HCT116 (cell line): ENCODE data around the gene ADCY10. TPM values are rescaled to one million over a fixed set of nuclear protein-coding genes. Genes with fewer than 3 reads are reported as not detected.
"Not testable (repeated sequence)": the region's sequence is repeated elsewhere in the genome, so short reads cannot be mapped to it uniquely, and the experiment has no call there.

Source experiments
- ATAC-seq: fragments of 200-7000 bp; cut with Tn5 transposase; 2 replicates; pipeline ENCODE4 v1.9.1; 2020; ENCODE audit warnings: mild to moderate bottlenecking, moderate library complexity
- BruUV-seq: library from RNA; stranded (reverse); fragments of 400-500 nt; replicated peaks from 2 replicates; lab custom pipeline; 2021; lab: Mats Ljungman, UMichigan
- CTCF ChIA-PET: fragments of 300-600 bp; sonication (Branson Sonifier 250); formaldehyde crosslinking; loops from one replicate; lab custom pipeline; 2021; ENCODE audit warnings: antibody characterized with exemption; lab: Charles Lee
- POLR2A ChIA-PET: fragments of 300-600, 350-600 bp; sonication (Branson Sonifier 250); formaldehyde crosslinking; loops from one replicate; lab custom pipeline; 2021; ENCODE audit warnings: antibody characterized with exemption; lab: Charles Lee
- RAD21 ChIA-PET, 2 experiments: fragments of 300-600 bp; sonication (Branson Sonifier 250); formaldehyde crosslinking; loops; one replicate each; lab custom pipeline; 2023; ENCODE audit warnings: low total read pairs in 2 of 2; ENCODE audit not compliant: uncharacterized antibody in 2 of 2, unreplicated experiment in 2 of 2, low non-redundant PET in 1 of 2; lab: Charles Lee
- DNase-seq: peaks from one replicate; pipeline ENCODE4 v3.0.0-alpha.2; 2010; ENCODE audit warnings: low read depth, low spot score
- H2AFZ ChIP-seq: fragments of 200-600 bp; shearing (Covaris generic), sonication (generic); 2 replicates; pipeline ENCODE4 v1.6.1; 2017; ENCODE audit warnings: low read depth, mixed run types, mixed read lengths, antibody characterized with exemption, low read length; ENCODE audit not compliant: poor library complexity, severe bottlenecking
- H3K27ac ChIP-seq: 2 replicates; pipeline ENCODE4 v1.5.1; 2012; ENCODE audit warnings: low read depth, low read length
- H3K27me3 ChIP-seq: fragments of 200-600 bp; sonication (generic); 2 replicates; pipeline ENCODE4 v1.6.1; 2016; ENCODE audit warnings: mixed run types, low read length, mixed read lengths; ENCODE audit not compliant: insufficient read depth
- H3K36me3 ChIP-seq, 2 experiments: fragments of 200-500 bp in 1 of 2; fragments of 200-600 bp in 1 of 2; sonication (Bioruptor generic) in 1 of 2; sonication (generic) in 1 of 2; 2 replicates each; pipeline versions ENCODE4 v1.5.1 to v1.6.1; 2014 to 2016; ENCODE audit warnings: low read length in 2 of 2, inconsistent platforms in 1 of 2, mixed read lengths in 1 of 2, mixed run types in 1 of 2; ENCODE audit not compliant: insufficient read depth in 2 of 2, control insufficient read depth in 1 of 2
- H3K4me1 ChIP-seq, 2 experiments: fragments of 200-600 bp in 1 of 2; sonication (generic) in 1 of 2; 2 replicates each; pipeline versions ENCODE4 v1.5.1 to v1.6.1; 2012 to 2017; ENCODE audit warnings: low read length in 2 of 2, inconsistent platforms in 1 of 2, mild to moderate bottlenecking in 1 of 2, mixed read lengths in 1 of 2, mixed run types in 1 of 2, moderate library complexity in 1 of 2; ENCODE audit not compliant: insufficient read depth in 2 of 2, control insufficient read depth in 1 of 2
- H3K4me2 ChIP-seq: fragments of 200-600 bp; sonication (generic); 2 replicates; pipeline ENCODE4 v1.6.1; 2017; ENCODE audit warnings: mixed run types, low read length, mixed read lengths
- H3K4me3 ChIP-seq, 2 experiments: fragments of 200-600 bp in 1 of 2; sonication (generic) in 1 of 2; replicated peaks in 1 of 2; 2 replicates each; pipeline ENCODE4 v1.5.1; 2011 to 2016; ENCODE audit warnings: low read length in 2 of 2, control low read depth in 1 of 2, low read depth in 1 of 2, mild to moderate bottlenecking in 1 of 2, mixed read lengths in 1 of 2, mixed run types in 1 of 2
- H3K79me2 ChIP-seq: fragments of 200-600 bp; sonication (generic); 2 replicates; pipeline ENCODE4 v1.6.1; 2017; ENCODE audit warnings: mild to moderate bottlenecking, mixed run types, low read length, moderate library complexity, mixed read lengths; ENCODE audit not compliant: insufficient read depth
- H3K9ac ChIP-seq: fragments of 200-600 bp; sonication (generic); 2 replicates; pipeline ENCODE4 v1.6.1; 2016; ENCODE audit warnings: low read length, mixed read lengths
- H3K9me2 ChIP-seq: fragments of 200-600 bp; sonication (generic), shearing (Covaris generic); 2 replicates; pipeline ENCODE4 v1.6.1; 2017; ENCODE audit warnings: mixed run types, mild to moderate bottlenecking, moderate library complexity; ENCODE audit not compliant: insufficient read depth
- H3K9me3 ChIP-seq, 2 experiments: fragments of 200-500 bp in 1 of 2; fragments of 200-600 bp in 1 of 2; sonication (Bioruptor generic) in 1 of 2; sonication (generic) in 1 of 2; 2 replicates each; pipeline ENCODE4 v1.6.1; 2014 to 2017; ENCODE audit warnings: low read length in 2 of 2, mixed read lengths in 2 of 2, inconsistent platforms in 1 of 2, low read depth in 1 of 2, mild to moderate bottlenecking in 1 of 2, mixed run types in 1 of 2, moderate library complexity in 1 of 2; ENCODE audit not compliant: control insufficient read depth in 1 of 2, insufficient read depth in 1 of 2
- H4K20me1 ChIP-seq: fragments of 200-600 bp; sonication (generic), shearing (Covaris generic); 2 replicates; pipeline ENCODE4 v1.6.1; 2017; ENCODE audit warnings: mixed run types, mild to moderate bottlenecking, moderate library complexity; ENCODE audit not compliant: insufficient read depth
- ATF3 ChIP-seq: IDR thresholded peaks from 2 replicates; pipeline ENCODE4 v1.6.1; 2012
- EZH2phosphoT487 ChIP-seq: fragments of 200-600 bp; IDR thresholded peaks from 2 replicates; pipeline ENCODE4 v1.6.1; 2018; ENCODE audit warnings: antibody characterized with exemption, borderline replicate concordance
- JUND ChIP-seq: IDR thresholded peaks from 2 replicates; pipeline ENCODE4 v1.6.1; 2012
- RAD21 ChIP-seq: IDR thresholded peaks from 2 replicates; pipeline ENCODE4 v1.6.1; 2012; ENCODE audit warnings: low read depth, mild to moderate bottlenecking
- SIN3A ChIP-seq: IDR thresholded peaks from 2 replicates; pipeline ENCODE4 v1.6.1; 2012; ENCODE audit warnings: low read depth
- TCF7L2 ChIP-seq: IDR thresholded peaks from 2 replicates; pipeline ENCODE4 v1.7.0; 2011; ENCODE audit warnings: borderline replicate concordance, inconsistent platforms; ENCODE audit not compliant: insufficient read depth, insufficient read length; ENCODE audit errors: extremely low read depth
- ZBTB33 ChIP-seq: IDR thresholded peaks from 2 replicates; pipeline ENCODE4 v1.6.1; 2011; ENCODE audit warnings: mild to moderate bottlenecking, low read length, moderate library complexity; ENCODE audit not compliant: insufficient replicate concordance; ENCODE audit errors: extremely low read depth
- ZFX ChIP-seq: fragments of 450-650 bp; IDR thresholded peaks from 2 replicates; pipeline ENCODE4 v1.6.1; 2017
- ZNF274 ChIP-seq: fragments of 200-500 bp; sonication (Bioruptor generic); IDR thresholded peaks from 2 replicates; pipeline ENCODE4 v1.6.1; 2014; ENCODE audit warnings: mild to moderate bottlenecking, low read depth, low read length, inconsistent platforms
- intact Hi-C: fragments of 100-400 bp; cut with micrococcal nuclease; formaldehyde crosslinking; loops from 2 replicates; pipeline ENCODE4 v1.10.0; 2022
- total RNA-seq: library from RNA; stranded (reverse); gene quantifications from one replicate; pipeline ENCODE4 v1.2.1, GENCODE V29; 2021; ENCODE audit not compliant: unreplicated experiment

ADCY10 gene
- total RNA-seq, 1 experiment from 2014 or later = 0.30 TPM

- Histone ChIP-seq H3K4me1 (peaks cover 3 to 6% of the 10 kb centered on the region in 2 experiments; a peak in 3 of 4 replicates), H3K9me3 (no peaks in the 10 kb centered on the region), H2AFZ (no peak overlapping the region), H3K36me3 (no peaks in the 10 kb centered on the region), H3K9ac (no peak overlapping the region), H3K9me2 (no peaks in the 10 kb centered on the region), H4K20me1 (no peaks in the 10 kb centered on the region), H3K4me2 (no peak overlapping the region), H3K27me3 (no peaks in the 10 kb centered on the region), H3K4me3 (no peak overlapping the region), H3K79me2 (peaks cover 20% of the 10 kb centered on the region), H3K27ac (no peak overlapping the region)
- BruUV-seq = no TSS peak
- DNase-seq (no peak), ATAC-seq (no peak)
- RAD21 ChIA-PET = no interaction called here
- CTCF ChIA-PET = no interaction called here
- TF ChIP-seq ATF3 (no peak), SIN3A (no peak), ZNF274 (no peak), ZFX (no peak), JUND (no peak), ZBTB33 (no peak), EZH2phosphoT487 (no peak), TCF7L2 (no peak), RAD21 (no peak)
- POLR2A ChIA-PET = no interaction called here
- intact Hi-C loops = no loop called here
Measured at GRCh38 chr1:167929725-167930124, 15.8 kb upstream of the ADCY10 start.

- H3K79me2 ChIP-seq = peaks cover 12% of the 10 kb centered on the region
- H3K4me1 ChIP-seq, CTCF ChIA-PET, H3K27me3 ChIP-seq, RAD21 ChIA-PET, BruUV-seq, H3K9ac ChIP-seq, H3K9me3 ChIP-seq, intact Hi-C loops, H3K4me3 ChIP-seq, POLR2A ChIA-PET, H3K27ac ChIP-seq, H2AFZ ChIP-seq, H3K36me3 ChIP-seq, H4K20me1 ChIP-seq, H3K4me2 ChIP-seq, DNase-seq, ATAC-seq, H3K9me2 ChIP-seq: not testable (repeated sequence)
Measured at GRCh38 chr1:167928919-167929318, 15.0 kb upstream of the ADCY10 start.
